Esophagus muscularis mucosa (tissue), 4 donors: Measurements from ENCODE around the gene MYBPC1. TPM values are rescaled to one million over a fixed set of nuclear protein-coding genes. Genes with fewer than 3 reads are reported as not detected.

Experiments used
- DNase-seq: peaks from one replicate; pipeline ENCODE4 v3.0.0-alpha.2; 2017; ENCODE audit errors: extremely low spot score
- H3K27ac ChIP-seq, 4 donors: fragments of 200-600 bp; sonication (generic); replicated peaks in 1 of 4; 1 replicate in 3 of 4; 2 replicates in 1 of 4; pipeline ENCODE4 v1.5.1; 2016 to 2019; ENCODE audit warnings: mild to moderate bottlenecking in 1 of 4
- H3K27me3 ChIP-seq, 4 donors: fragments of 200-600 bp; sonication (generic); one replicate each; pipeline versions ENCODE4 v1.5.1 to v1.6.0; 2016 to 2019
- H3K36me3 ChIP-seq, 4 donors: fragments of 200-600 bp; sonication (generic); one replicate each; pipeline ENCODE4 v1.5.1; 2016 to 2019
- H3K4me1 ChIP-seq, 4 donors: fragments of 200-600 bp; sonication (generic); one replicate each; pipeline ENCODE4 v1.5.1; 2016 to 2019
- H3K4me3 ChIP-seq, 4 donors: fragments of 200-600 bp; sonication (generic); 1 replicate in 2 of 4; 2 replicates in 2 of 4; pipeline ENCODE4 v1.5.1; 2016 to 2019; ENCODE audit warnings: mild to moderate bottlenecking in 4 of 4, moderate library complexity in 1 of 4
- H3K9me3 ChIP-seq, 4 donors: fragments of 200-600 bp; sonication (generic); 1 replicate in 3 of 4; 2 replicates in 1 of 4; pipeline ENCODE4 v1.5.1; 2016 to 2019
- CTCF ChIP-seq, 3 experiments: fragments of 200-600 bp in 2 of 3; fragments of 450-650 bp in 1 of 3; sonication (generic) in 2 of 3; IDR thresholded peaks; one replicate each; pipeline ENCODE4 v1.5.1; 2017 to 2019; ENCODE audit warnings: antibody characterized with exemption in 3 of 3, mild to moderate bottlenecking in 2 of 3, moderate library complexity in 1 of 3
- EP300 ChIP-seq: sonication (generic); formaldehyde crosslinking; IDR thresholded peaks from one replicate; pipeline ENCODE4 v1.6.1; 2017; ENCODE audit warnings: antibody characterized with exemption
- POLR2A ChIP-seq: fragments of 450-650 bp; IDR thresholded peaks from one replicate; pipeline ENCODE4 v1.6.1; 2017; ENCODE audit warnings: antibody characterized with exemption, moderate library complexity, mild to moderate bottlenecking, low read depth
- POLR2AphosphoS5 ChIP-seq, 2 donors: sonication (generic); formaldehyde crosslinking; IDR thresholded peaks; one replicate each; pipeline ENCODE4 v1.6.1; 2017; ENCODE audit warnings: antibody characterized with exemption in 2 of 2
- WGBS: methylation state at CpG from one replicate; pipeline ENCODE4 v1.1.5; 2018; 5-methylcytosine and 5-hydroxymethylcytosine counted together
- intact Hi-C: fragments of 100-400 bp; cut with DNase I; formaldehyde crosslinking; loops from one replicate; pipeline ENCODE4 v1.15.1; 2023
- total RNA-seq, 4 donors: library from RNA; depleted of rRNA; stranded (reverse); fragments of >200 nt; gene quantifications; one replicate each; pipeline versions ENCODE4 v1.1.0 to v1.2.1, GENCODE V29; 2016

Gene MYBPC1
- total RNA-seq, 4 donors from 2014 or later = 0.13 to 0.17 TPM; not detected in 2

GRCh38 chr12:101685092-101685491 is 90.3 kb downstream of the MYBPC1 start:
- intact Hi-C loops = no loop called here
- DNase-seq = no peak
- H3K27me3 ChIP-seq = no peaks in the 10 kb centered on the region
- peaks cover 0 to 5% (median 2%) of the 10 kb centered on the region in 4 donors for H3K4me1 ChIP-seq
- H3K9me3 ChIP-seq = no peaks in the 10 kb centered on the region
- no peak overlapping the region for H3K27ac ChIP-seq
- 69% methylated on average over 1 of the region's 1 CpG for WGBS
- TF ChIP-seq POLR2AphosphoS5 (IDR thresholded peaks at IDR 0.05) (no peak), EP300 (no peak), POLR2A (no peak), CTCF (IDR thresholded peaks at IDR 0.05) (no peak)
- no peak overlapping the region for H3K4me3 ChIP-seq
- H3K36me3 ChIP-seq = no peaks in the 10 kb centered on the region

GRCh38 chr12:101686176-101686575 is 91.4 kb downstream of the MYBPC1 start:
- H3K27ac ChIP-seq = no peak overlapping the region
- intact Hi-C loops = no loop called here

GRCh38 chr12:101690544-101691098 is 95.8 kb downstream of the MYBPC1 start:
- H3K4me3 ChIP-seq = no peak overlapping the region
- no peaks in the 10 kb centered on the region for H3K36me3 ChIP-seq
- no peaks in the 10 kb centered on the region for H3K27me3 ChIP-seq
- H3K9me3 ChIP-seq = no peaks in the 10 kb centered on the region
- H3K27ac ChIP-seq = no peak overlapping the region
- 62% methylated on average over 3 of the region's 3 CpGs for WGBS
- no peak for DNase-seq
- peaks cover 3 to 7% (median 5%) of the 10 kb centered on the region in 4 donors for H3K4me1 ChIP-seq
- TF ChIP-seq POLR2AphosphoS5 (IDR thresholded peaks at IDR 0.05) (no peak), CTCF (IDR thresholded peaks at IDR 0.05) (no peak), EP300 (no peak), POLR2A (no peak)
- intact Hi-C loops = no loop called here

More at GRCh38 chr12:101686176-101686575, 91.4 kb downstream of the MYBPC1 start:
- WGBS = 82% methylated on average over 1 of the region's 1 CpG
- H3K4me3 ChIP-seq = no peak overlapping the region
- TF ChIP-seq EP300 (no peak), CTCF (IDR thresholded peaks at IDR 0.05) (no peak), POLR2A (no peak), POLR2AphosphoS5 (IDR thresholded peaks at IDR 0.05) (no peak)
- no peaks in the 10 kb centered on the region for H3K36me3 ChIP-seq
- DNase-seq = no peak
- no peaks in the 10 kb centered on the region for H3K27me3 ChIP-seq
- H3K9me3 ChIP-seq = no peaks in the 10 kb centered on the region
- H3K4me1 ChIP-seq = no peaks in the 10 kb centered on the region

DNA sequence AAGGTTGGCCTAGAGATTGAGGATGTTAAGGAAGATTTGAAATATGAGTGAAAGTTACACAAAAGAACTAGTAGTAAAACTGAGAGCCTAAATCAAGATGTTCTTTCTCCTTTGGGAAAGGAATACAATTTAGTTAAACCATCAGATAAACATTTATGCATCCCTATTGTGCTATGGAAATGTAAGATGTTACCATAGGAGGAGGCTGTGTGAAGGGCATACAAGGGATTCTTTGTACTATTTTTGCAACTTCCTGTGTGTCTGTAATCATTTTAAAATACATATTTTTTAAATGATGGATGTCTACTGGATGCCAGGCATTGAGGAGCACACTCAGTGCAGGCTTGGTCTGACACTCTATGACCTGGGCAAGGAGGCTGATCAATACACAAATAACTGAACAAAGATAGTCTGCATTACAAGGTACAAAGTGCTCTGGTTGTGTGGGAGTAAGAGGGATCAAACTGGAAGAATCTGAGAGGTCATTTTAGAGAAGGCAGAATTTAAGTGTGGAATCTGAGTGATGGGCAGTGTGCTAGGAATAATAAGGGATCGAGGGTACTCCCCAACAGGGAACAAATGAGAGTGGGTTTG is 96.8 kb downstream of the MYBPC1 start:
- TF ChIP-seq CTCF (IDR thresholded peaks at IDR 0.05) (no peak), POLR2AphosphoS5 (IDR thresholded peaks at IDR 0.05) (no peak), EP300 (no peak), POLR2A (no peak)
- Histone ChIP-seq H3K27ac (no peak overlapping the region), H3K36me3 (no peaks in the 10 kb centered on the region), H3K9me3 (no peaks in the 10 kb centered on the region), H3K4me3 (no peak overlapping the region), H3K4me1 (peaks cover 13 to 17% (median 15%) of the 10 kb centered on the region in 4 donors), H3K27me3 (no peaks in the 10 kb centered on the region)
- DNase-seq = no peak
- intact Hi-C loops = no loop called here
- 100% methylated on average over 1 of the region's 1 CpG for WGBS
